ENCODE data around the gene FAF1. TPM values are rescaled to one million over a fixed set of nuclear protein-coding genes. Genes with fewer than 3 reads are reported as not detected.

Gene FAF1
- total RNA-seq, 1 donor from 2014 or later: 67.5 TPM

GRCh38 chr1:50517488-50517887, 442.6 kb downstream of the FAF1 start:
- intact Hi-C loops (cut with micrococcal nuclease): no loop called here

- intact Hi-C loops (cut with micrococcal nuclease): no loop called here
These were observed 444.0 kb downstream of the FAF1 start for GRCh38 chr1:50516056-50516455.

- intact Hi-C loops (cut with micrococcal nuclease): no loop called here
These were observed 452.0 kb downstream of the FAF1 start for GRCh38 chr1:50508040-50508586.

- intact Hi-C loops (cut with micrococcal nuclease): no loop called here
These were observed 454.6 kb downstream of the FAF1 start for GRCh38 chr1:50505427-50505826.

- intact Hi-C loops (cut with micrococcal nuclease): no loop called here
These were observed 456.6 kb downstream of the FAF1 start for GRCh38 chr1:50503515-50503914.

- intact Hi-C loops (cut with micrococcal nuclease): no loop called here
These were observed 457.9 kb downstream of the FAF1 start for GRCh38 chr1:50502147-50502546.

- intact Hi-C loops (cut with micrococcal nuclease): no loop called here
These were observed 463.1 kb downstream of the FAF1 start for GRCh38 chr1:50497007-50497406.

- intact Hi-C loops (cut with micrococcal nuclease): no loop called here
These were observed 466.4 kb downstream of the FAF1 start for GRCh38 chr1:50493710-50494109.

- intact Hi-C loops (cut with micrococcal nuclease): no loop called here
These were observed 467.9 kb downstream of the FAF1 start for GRCh38 chr1:50492142-50492541.

- intact Hi-C loops (cut with micrococcal nuclease): no loop called here
These were observed 468.9 kb downstream of the FAF1 start for GRCh38 chr1:50491142-50491541.

GRCh38 chr1:50490640-50491039, 469.4 kb downstream of the FAF1 start:
- intact Hi-C loops (cut with micrococcal nuclease): no loop called here

- intact Hi-C loops (cut with micrococcal nuclease): no loop called here
These were observed 471.2 kb downstream of the FAF1 start for GRCh38 chr1:50488876-50489275.

GRCh38 chr1:50488356-50488755, 471.7 kb downstream of the FAF1 start:
- intact Hi-C loops (cut with micrococcal nuclease): no loop called here

- intact Hi-C loops (cut with micrococcal nuclease): no loop called here
These were observed 472.3 kb downstream of the FAF1 start for GRCh38 chr1:50487725-50488124.

GRCh38 chr1:50481142-50481736, 478.8 kb downstream of the FAF1 start:
- intact Hi-C loops (cut with micrococcal nuclease): no loop called here

- intact Hi-C loops (cut with micrococcal nuclease): no loop called here
These were observed 483.3 kb downstream of the FAF1 start for GRCh38 chr1:50476800-50477199.

GRCh38 chr1:50474859-50475809, 484.9 kb downstream of the FAF1 start:
- intact Hi-C loops (cut with micrococcal nuclease): no loop called here

- intact Hi-C loops (cut with micrococcal nuclease): no loop called here
These were observed 486.6 kb downstream of the FAF1 start for GRCh38 chr1:50473513-50473912.

GRCh38 chr1:50471967-50472366, 488.1 kb downstream of the FAF1 start:
- intact Hi-C loops (cut with micrococcal nuclease): no loop called here

- intact Hi-C loops (cut with micrococcal nuclease): no loop called here
These were observed 497.1 kb downstream of the FAF1 start for GRCh38 chr1:50462964-50463363.

- intact Hi-C loops (cut with micrococcal nuclease): no loop called here
These were observed 501.6 kb downstream of the FAF1 start for GRCh38 chr1:50458507-50458906.

- intact Hi-C loops (cut with micrococcal nuclease): no loop called here
These were observed 505.2 kb downstream of the FAF1 start for GRCh38 chr1:50454911-50455310.
